NOMO-1 treated with DMSO at 0.1 percent for 48 hours (cell line): Measurements from ENCODE around the gene SLC25A36.

Experiments
- DNase-seq: peaks from one replicate; lab custom pipeline; 2025; ENCODE audit not compliant: unreplicated experiment; lab: John Stamatoyannopoulos, UW

Gene SLC25A36

GRCh38 chr3:140941434-140942220 is at the start of gene SLC25A36:
Gene SLC25A36, plus strand, starts transcription at chr3:140941836. Its CDS starts 219 bp downstream, at chr3:140942055.
- peak; percentile 99 for DNase-seq

GRCh38 chr3:140896997-140897396 is 44.6 kb upstream of the SLC25A36 start:
- peak; percentile 29 for DNase-seq

GRCh38 chr3:140898340-140899180 is 43.1 kb upstream of the SLC25A36 start:
- peak; percentile 82 for DNase-seq

GRCh38 chr3:140899363-140899762 is 42.3 kb upstream of the SLC25A36 start:
- no peak for DNase-seq

- no peak for DNase-seq
These were observed 38.8 kb upstream of the SLC25A36 start for GRCh38 chr3:140902791-140903190.

- DNase-seq: no peak
These were observed 38.4 kb upstream of the SLC25A36 start for GRCh38 chr3:140903196-140903595.

GRCh38 chr3:140904521-140904920 is 37.1 kb upstream of the SLC25A36 start:
- no peak for DNase-seq

- no peak for DNase-seq
These were observed 36.1 kb upstream of the SLC25A36 start for GRCh38 chr3:140905559-140905958.

- no peak for DNase-seq
These were observed 34.9 kb upstream of the SLC25A36 start for GRCh38 chr3:140906785-140907184.

- DNase-seq: no peak
These were observed 30.8 kb upstream of the SLC25A36 start for GRCh38 chr3:140910860-140911259.

GRCh38 chr3:140911822-140912221 is 29.8 kb upstream of the SLC25A36 start:
- no peak for DNase-seq

GRCh38 chr3:140913728-140914127 is 27.9 kb upstream of the SLC25A36 start:
- no peak for DNase-seq

GRCh38 chr3:140914384-140914945 is 27.2 kb upstream of the SLC25A36 start:
- peak; percentile 20 for DNase-seq

GRCh38 chr3:140916603-140917002 is 25.0 kb upstream of the SLC25A36 start:
- DNase-seq: no peak

GRCh38 chr3:140917772-140918171 is 23.9 kb upstream of the SLC25A36 start:
- DNase-seq: no peak

GRCh38 chr3:140920029-140920428 is 21.6 kb upstream of the SLC25A36 start:
- no peak for DNase-seq

- DNase-seq: peak; percentile 25
These were observed 19.0 kb upstream of the SLC25A36 start for GRCh38 chr3:140922634-140923033.

- DNase-seq: no peak
These were observed 17.4 kb upstream of the SLC25A36 start for GRCh38 chr3:140924097-140924873.

GRCh38 chr3:140927279-140928069 is 14.2 kb upstream of the SLC25A36 start:
- peak; percentile 30 for DNase-seq

- no peak for DNase-seq
These were observed 12.2 kb upstream of the SLC25A36 start for GRCh38 chr3:140929446-140929845.
